Ammon's horn (tissue), 1 donor: ENCODE results near the gene ZDHHC15.
"Not testable (repeated sequence)": the region's sequence is repeated elsewhere in the genome, so short reads cannot be mapped to it uniquely, and the experiment has no call there.

Experiments used
- DNase-seq: peaks from one replicate; pipeline ENCODE4 v3.0.0-alpha.2; 2016; ENCODE audit warnings: low spot score

ZDHHC15 gene, protein sequence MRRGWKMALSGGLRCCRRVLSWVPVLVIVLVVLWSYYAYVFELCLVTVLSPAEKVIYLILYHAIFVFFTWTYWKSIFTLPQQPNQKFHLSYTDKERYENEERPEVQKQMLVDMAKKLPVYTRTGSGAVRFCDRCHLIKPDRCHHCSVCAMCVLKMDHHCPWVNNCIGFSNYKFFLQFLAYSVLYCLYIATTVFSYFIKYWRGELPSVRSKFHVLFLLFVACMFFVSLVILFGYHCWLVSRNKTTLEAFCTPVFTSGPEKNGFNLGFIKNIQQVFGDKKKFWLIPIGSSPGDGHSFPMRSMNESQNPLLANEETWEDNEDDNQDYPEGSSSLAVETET

DNA sequence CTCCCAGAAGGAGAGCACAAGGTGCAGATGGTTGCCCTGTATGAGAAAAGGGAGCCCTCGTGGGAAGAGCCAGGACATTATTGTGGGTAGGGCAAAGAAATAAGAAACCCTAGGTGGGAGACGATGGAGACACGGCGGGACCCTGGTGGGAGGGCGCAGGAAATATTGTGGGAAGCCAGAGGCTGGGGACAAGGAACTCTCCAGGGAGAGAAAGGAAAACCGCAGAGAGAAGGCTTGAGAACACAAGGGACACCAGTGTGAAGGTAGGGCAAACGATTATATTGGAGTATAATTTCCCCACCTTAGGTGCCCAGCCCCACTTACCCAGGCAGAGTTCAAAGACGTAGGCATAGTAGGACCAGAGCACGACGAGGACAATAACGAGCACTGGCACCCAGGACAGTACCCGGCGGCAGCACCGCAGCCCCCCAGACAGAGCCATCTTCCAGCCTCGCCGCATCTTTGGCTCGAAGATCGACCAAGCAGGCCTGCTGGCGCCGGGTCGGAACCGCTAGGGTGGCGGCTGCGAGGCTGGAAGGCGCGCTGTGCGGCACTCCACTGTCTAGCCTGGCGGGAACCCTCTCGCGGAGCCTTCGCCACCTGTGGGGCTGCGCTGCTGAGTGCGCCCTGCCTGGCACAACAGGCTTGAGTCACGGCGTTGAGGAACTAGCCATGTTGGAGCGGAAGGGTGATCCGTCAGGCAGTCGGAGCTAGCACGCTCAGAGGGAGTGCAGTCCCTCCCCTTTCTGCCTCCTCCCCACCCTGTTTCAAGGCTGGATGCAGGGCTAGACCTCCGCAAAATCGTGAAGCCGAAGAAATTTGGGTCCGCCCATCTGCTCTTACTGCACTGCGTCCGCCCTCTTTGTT, at the start of gene ZDHHC15:
Gene ZDHHC15 (minus strand): TSS at position 473 of the 867 bp plus-strand sequence. CDS start 13 bp downstream, at position 460.
- DNase-seq = peak; percentile 69

DNA sequence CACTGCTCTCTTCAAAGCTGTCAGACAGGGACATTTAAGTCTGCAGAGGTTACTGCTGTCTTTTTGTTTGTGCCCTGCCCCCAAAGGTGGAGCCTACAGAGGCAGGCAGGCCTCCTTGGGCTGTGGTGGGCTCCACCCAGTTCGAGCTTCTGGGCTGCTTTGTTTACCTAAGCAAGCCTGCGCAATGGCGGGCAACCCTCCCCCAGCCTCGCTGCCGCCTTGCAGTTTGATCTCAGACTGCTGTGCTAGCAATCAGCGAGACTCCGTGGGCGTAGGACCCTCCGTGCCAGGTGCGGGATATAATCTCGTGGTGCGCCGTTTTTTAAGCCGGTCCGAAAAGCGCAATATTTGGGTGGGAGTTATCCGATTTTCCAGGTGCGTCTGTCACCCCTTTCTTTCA, 37.7 kb upstream of the ZDHHC15 start:
- DNase-seq = not testable (repeated sequence)

DNA sequence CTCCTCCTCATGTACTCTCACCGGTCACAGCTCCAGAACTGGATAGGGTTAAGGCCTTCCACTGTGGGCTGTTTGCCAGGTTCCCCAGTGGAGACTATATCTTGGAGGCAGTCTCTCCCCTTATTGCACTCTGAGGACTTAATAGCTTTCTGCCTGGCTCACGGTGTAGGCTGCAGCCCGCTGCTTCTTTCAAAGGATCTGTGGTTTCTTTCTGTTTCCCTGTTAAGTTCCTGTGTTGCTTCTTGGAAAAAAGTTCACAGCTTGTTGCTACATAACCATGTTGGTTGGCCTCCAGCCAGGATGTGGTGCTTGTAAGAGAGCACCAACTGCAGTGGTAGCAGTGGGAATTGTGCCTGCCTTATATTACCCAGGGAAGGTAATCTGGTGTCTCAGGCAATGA, 24.9 kb upstream of the ZDHHC15 start:
- peak; percentile 43 for DNase-seq

DNA sequence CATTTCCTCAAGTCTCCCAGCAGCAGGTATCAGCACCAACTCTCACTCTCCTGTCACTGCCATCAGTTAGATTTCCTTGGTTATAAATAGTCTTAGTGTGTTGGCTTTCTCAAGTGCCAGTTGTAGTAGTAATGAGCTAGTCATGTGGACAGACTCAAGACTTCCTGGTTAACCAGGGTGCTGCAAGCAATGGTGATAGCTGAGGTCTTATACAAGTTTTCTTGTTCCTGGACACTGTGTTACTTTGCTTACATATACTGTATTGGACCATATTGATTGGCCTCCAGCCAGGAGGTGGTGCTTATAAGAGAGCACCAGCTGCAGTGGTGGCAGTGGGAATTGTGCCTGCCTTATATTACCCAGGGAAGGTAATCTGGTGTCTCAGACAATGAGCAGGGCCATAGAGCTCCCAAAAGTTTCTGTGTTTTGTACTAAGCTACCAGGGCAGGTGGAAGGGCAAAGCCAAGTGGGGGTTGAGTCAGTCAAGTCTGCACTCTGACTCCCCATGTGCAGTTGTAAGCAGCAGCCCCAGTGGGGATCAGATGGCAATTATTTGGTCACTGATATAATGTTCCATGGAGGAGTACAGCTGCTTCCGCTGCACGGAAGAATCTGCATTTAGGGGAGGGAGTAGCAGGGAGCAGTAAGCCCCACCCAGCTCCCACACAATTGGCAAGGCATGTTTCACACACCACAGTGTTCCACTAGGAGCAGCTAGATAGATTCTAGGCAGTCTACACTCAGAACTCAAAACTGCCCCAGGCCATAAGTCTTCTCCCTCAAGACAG, 24.1 kb upstream of the ZDHHC15 start:
- DNase-seq = no peak

DNA sequence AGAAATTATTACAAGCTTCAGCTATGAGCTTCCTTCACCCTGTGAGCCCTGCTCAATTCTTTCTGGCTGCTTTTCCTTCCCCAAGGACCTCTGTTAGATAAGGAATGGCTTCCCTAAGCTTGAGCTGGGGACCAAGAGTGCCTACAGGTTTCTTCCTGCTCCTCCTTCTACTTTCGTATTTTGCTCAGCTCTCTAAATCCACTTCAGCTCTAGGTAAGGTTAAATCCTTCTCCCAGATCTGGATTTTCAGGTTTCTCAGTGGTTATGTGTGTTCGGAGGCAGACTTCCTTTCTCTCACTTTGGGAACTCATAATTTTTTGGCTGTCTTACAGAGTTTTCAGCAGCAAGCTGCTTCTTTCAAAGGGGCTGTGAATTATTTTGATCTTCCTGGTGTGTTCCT, 21.9 kb upstream of the ZDHHC15 start:
- DNase-seq = no peak

DNA sequence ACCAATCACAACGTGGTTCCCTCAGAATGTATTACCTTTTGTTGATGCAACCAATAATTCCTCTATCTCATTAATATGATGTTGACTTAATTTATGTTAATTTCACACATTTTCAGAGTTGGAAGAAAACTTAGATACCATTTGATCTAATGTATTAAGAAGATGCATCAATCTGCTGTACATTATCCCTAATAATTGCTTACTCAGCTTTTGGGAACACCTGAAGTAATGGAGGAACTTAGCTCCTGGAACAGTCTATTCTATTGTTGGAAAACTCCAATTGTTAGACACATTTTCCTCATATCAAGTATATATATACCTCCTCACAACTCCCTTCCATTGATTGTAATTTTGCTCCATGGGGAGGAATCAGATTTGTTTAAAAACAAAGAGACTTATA, 38.9 kb downstream of the ZDHHC15 start:
- DNase-seq = no peak

DNA sequence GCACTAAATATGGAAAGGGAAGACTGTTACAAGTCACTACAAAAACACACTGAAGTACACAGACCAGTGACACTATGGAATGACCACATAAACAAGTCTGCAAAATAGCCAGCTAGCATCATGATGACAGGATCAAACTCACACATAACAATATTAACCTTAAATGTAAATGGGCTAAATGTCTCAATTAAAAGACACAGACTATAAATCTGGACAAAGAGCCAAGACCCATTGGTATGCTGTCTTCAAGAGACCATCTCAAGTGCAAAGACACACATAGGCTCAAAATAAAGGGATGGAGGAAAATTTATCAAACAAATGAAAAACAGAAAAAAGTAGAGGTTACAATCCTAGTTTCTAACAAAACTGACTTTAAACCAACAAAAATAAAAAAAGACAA, 61.1 kb downstream of the ZDHHC15 start:
- DNase-seq = not testable (repeated sequence)

DNA sequence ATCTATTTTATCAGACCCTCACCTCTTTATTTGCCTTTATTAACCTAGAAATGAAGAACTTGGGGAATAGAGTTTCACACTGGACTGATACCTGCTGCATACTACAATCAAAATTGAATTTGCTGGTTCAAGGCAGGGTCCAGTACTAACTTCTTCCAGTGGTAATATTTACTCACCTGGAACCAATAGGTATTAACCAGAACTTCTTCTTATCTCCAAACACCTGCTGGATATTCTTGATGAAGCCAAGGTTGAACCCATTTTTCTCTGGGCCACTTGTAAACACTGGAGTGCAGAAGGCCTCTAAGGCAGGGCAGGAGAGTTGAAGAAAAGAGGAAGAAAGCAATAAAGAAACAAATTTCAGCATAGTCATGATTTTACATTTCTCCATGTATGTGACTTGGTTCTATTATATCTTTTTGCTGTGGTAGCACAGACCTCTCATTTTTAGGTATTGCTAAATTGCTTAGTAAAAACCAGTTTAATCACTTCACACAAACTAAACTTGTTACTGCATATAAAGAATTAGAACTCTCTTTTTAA, 101.1 kb downstream of the ZDHHC15 start:
- no peak for DNase-seq

DNA sequence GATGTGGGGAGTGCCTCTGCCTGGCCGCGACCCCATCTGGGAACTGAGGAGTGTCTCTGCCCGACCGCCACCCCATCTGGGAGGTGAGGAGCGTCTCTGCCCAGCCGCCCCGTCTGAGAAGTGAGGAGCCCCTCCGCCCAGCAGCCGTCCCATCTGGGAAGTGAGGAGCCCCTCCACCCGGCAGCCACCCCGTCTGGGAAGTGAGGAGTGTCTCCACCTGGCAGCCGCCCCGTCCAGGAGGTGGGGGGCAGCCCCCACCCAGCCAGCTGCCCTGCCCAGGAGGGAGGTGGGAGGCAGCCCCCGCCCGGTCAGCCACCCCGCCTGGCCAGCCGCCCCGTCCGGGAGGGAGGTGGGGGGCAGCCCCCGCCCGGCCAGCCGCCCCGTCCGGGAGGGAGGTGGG, 115.7 kb downstream of the ZDHHC15 start:
- DNase-seq = not testable (repeated sequence)

DNA sequence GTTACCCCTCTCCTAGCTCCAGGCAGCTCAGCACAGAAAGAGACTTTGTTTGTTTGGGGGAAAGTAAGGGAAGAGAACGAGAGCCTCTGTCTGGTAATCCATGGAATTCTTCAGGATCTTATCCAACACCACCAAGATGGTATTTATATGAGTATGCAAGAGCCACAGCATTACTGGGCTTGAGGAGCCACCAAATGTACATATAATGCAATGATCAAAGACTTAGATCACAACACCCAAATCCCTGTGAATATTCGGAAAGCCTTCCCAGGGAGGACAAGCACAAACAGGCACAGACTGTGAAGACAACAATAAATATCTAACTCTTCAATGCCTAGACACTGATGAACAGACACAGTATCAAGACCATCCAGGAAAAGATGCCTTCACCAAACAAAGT, 132.4 kb downstream of the ZDHHC15 start:
- no peak for DNase-seq

DNA sequence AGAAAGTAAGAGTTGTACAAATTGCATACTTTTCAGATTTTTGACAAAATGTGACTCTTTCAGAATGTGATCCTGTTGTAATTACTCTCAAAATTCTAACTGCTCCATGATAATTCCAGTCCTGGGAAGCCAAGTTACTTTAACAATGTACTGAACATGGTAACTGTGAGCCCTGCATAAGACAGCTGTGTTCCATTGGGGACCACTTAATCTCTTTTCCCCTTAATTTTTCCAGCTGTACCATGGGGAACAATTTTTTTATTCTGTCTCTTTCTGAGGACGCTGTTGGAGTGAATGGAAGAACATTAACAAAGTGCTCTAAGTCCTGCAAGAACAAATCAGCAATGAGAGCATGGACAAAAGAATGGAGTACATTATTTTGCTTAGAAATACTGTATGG, 153.1 kb downstream of the ZDHHC15 start:
- no peak for DNase-seq

DNA sequence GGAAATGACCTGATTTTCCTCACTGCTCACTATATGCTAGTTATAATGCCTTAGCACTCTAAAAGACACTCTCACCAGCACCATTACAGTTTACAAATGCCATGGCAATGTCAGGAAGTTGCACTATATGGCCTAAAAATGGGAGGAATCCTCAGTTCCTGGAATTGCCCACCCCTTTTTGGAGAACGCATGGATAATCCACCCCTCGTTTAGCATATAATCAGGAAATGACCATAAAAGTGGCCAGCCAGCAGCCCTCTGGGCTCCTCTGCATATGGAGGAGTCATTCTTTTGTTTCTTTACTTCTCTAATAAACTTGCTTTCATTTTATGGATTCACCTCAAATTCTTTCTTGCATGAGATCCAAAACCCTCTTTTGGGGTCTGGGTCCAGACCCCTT, 156.0 kb downstream of the ZDHHC15 start:
- DNase-seq = no peak

DNA sequence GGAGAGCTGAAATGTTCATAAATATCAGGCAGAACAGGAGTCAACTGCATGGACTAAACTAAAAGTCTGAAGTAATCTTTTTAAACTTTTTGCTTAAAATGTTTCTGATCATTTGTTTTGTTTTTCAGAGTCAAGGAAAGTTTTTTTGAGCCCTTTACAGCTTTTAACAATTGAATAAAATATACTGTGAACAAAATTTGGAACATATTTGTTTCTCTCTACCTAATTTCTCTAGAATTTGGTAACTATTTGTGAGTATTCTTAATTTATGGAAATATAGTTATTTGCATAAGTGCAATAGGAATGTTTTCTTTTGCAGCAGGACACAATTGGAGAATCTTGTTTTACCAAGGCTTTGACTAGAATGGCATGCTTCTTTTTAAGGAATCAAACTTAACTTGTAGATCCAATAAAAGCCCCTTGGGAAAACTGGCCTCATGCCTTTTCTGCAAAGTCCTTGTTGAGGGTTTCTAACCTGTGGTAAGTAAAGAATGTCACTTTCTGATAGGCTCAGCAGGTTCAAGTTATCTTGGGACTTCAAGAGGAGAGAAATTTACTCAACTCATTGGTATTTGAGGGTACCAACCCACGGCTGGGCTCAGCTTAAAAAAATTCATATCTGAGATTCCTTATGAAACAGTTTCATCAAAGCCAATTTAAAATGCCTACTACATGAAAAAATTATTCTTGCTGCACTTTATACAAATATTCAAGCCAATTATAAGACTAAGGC, 157.4 kb downstream of the ZDHHC15 start:
- no peak for DNase-seq

DNA sequence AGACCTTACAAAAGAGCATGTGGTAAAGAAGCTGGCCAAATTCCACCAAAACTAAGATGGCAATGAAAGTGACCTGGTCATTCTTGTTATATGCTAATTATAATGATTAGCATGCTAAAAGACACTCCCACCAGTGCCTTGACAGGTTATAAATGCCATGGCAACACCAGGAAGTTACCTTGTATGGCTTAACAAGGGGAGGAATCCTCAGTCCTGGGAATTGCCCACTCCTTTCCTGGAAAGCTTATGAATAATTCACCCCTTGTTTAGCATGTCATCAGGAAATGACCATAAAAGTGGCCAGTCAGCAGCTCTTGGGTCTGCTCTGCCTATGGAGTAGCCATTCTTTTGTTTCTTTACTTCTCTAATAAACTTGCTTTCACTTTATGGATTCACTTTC, 161.0 kb downstream of the ZDHHC15 start:
- no peak for DNase-seq

DNA sequence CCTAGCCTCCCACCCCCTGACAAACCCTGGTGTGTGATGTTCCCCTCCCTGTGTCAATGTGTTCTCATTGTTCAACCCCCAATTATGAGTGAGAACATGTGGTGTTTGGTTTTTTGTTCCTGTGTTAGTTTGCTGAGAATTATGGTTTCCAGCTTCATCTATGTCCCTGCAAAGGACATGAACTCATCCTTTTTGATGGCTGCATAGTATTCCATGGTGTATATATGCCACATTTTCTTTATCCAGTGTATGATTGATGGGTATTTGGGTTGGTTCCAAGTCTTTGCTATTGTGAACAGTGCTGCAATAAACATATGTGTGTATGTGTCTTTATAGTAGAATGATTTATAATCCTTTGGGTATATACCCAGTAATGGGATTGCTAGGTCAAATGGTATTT, 174.2 kb downstream of the ZDHHC15 start:
- DNase-seq = not testable (repeated sequence)

DNA sequence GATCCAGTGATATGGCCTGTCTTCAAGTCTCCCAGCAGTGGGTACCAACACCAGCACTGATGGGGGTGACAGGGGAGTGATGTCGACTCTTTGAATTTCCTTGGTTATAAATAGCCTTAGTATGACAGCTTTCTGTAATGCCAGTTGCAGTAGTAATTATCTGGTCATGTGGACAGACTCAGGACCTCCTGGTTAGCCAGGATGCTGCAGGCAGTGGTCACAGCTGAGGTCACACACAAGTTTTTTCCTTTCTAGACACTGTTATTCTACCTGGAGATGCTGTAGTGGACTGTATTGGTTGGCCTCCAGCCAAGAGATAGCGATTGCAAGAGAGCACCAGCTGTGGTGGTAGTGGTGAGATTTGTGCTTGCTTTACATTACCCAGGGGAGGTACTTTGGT, 185.3 kb downstream of the ZDHHC15 start:
- DNase-seq = no peak

DNA sequence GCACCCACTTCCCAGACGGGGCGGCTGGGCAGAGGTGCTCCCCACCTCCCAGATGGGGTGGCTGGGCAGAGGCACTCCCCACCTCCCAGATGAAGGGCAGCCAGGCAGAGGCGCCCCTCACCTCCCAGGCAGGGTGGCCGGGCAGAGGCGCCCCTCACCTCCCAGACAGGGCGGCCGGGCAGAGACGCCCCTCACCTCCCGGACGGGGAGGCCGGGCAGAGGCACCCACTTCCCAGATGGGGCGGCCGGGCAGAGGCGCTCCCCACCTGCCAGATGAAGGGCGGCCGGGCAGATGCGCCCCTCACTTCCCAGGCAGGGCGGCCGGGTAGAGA, 187.7 kb downstream of the ZDHHC15 start:
- no peak for DNase-seq

DNA sequence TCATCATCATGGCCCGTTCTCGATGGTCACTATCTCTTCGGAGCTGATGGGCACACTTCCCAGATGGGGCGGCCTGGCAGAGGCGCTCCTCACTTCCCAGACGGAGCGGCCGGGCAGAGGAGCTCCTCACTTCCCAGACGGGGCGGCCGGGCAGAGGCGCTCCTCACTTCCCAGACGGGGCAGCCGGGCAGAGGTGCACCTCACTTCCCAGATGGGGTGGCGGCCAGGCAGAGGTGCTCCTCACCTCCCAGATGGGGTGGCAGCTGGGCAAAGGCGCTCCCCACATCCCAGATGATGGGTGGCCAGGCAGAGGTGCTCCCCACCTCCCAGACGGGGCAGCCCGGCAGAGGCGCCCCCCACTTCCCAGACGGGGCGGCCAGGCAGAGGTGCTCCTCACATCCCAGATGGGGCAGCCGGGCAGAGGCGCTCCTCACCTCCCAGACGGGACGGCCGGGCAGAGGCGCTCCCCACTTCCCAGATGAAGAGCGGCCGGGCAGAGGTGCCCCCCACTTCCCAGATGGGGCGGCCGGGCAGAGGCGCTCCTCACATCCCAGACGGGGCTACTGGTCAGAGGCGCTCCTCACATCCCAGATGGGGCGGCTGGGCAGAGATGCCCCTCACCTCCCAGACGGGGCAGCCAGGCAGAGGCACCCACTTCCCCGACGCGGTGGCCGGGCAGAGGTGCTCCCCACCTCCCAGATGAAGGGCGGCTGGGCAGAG, 188.3 kb downstream of the ZDHHC15 start:
- DNase-seq = not testable (repeated sequence)

DNA sequence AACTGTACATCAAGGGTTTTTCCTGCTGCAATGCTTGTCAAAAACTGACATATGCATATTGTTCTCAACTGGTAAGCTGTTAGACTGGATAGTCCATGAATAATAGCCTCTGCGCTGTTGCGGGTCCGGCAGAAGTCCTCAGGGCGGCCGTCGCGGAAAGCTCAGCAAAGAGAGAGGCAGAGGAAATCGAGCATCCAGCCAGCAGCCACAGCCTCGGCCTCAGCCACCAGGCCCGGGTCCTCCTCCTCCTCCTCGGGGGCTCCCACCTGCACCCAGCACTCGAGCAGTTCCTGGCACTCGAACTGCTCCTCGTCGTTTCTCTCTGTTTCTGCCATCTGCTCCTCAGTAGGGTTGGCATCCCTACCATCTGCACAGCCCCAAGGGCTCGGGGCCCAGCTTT, 195.2 kb downstream of the ZDHHC15 start:
- DNase-seq = no peak
